Heart left ventricle (tissue), 13 donors: ENCODE measurements around the gene GID4.

ENCODE experiments used
- POLR2A ChIP-seq, 2 donors: fragments of 450-650 bp; IDR thresholded peaks; one replicate each; pipeline ENCODE4 v1.6.1; 2017; ENCODE audit warnings: antibody characterized with exemption in 2 of 2, mild to moderate bottlenecking in 2 of 2, moderate library complexity in 2 of 2
- TF ChIP-seq, protein P1 (sequence below), 12 donors: fragments of 200-600 bp; sonication (generic) in 4 of 12; IDR thresholded peaks; one replicate each; pipeline versions ENCODE4 v1.5.0 to v1.8.0; 2018 to 2022; ENCODE audit warnings: antibody characterized with exemption in 12 of 12, mild to moderate bottlenecking in 5 of 12
- donor health status: ischemic (EF 13 %, LVEDD 7.1; RV severe dilation, severe dysfunction).
- donor health status: DM: no; HTN: yes; CAD: no.
- donor health status: DM: no; HTN: no; CAD: no.
- donor health status: ischemic (EF 25% LVEDD 6.9; RV normal size, moderate dysfunction).
- donor health status: ischemic (EF 25% LVEDD 5.7; RV mildly dilated, moderate dysfunction).
- donor health status: ischemic (EF 35%, LVEDD 5.7; RV mildly dilated, moderate dysfunction).
- donor health status: nonischemic (EF 11% LVEDD 7.7; RV severe dilation, severe dysfunction).
- donor health status: DM: yes; HTN: yes; CAD: no.
- donor health status: PGD.
- donor health status: ischemic (EF 29% LVEDD 5.4; RV normal size, mild dysfunction).
- donor health status: nonischemic (EF 23%, LVEDD 6.1; RV moderate dilation, normal function).

DNA sequence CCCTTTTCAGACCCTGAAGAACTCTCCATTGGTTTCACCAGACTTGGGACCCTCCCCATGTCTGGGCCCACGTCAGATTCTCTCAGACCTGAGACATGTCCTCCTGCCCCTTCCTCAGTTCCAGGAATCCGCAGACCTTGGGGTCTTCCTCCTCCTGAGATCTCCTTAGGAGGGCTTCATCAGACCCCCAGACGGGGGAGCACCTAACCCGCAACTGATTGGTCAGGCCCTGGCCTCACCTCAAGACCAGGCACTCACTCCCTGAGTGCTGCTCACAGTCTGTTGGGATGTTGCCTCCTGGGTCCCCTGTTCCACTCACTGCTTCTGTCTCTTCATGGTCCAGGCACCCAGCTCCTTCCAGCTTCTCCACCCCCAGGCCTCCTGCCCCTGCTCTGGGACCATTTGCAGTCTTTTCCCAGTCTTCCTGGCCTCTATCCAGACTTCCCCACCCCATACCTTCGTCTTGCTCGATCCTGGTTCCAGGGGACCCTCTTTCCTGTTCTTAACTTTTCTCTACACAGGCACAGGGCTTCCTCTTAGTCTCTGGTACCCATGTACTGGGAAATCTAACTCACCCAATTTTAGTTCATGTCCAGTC is 1.2 kb downstream of the GID4 start:
- TF ChIP-seq POLR2A (IDR thresholded peaks at IDR 0.05), result no peak
- TF ChIP-seq, protein P1, sequence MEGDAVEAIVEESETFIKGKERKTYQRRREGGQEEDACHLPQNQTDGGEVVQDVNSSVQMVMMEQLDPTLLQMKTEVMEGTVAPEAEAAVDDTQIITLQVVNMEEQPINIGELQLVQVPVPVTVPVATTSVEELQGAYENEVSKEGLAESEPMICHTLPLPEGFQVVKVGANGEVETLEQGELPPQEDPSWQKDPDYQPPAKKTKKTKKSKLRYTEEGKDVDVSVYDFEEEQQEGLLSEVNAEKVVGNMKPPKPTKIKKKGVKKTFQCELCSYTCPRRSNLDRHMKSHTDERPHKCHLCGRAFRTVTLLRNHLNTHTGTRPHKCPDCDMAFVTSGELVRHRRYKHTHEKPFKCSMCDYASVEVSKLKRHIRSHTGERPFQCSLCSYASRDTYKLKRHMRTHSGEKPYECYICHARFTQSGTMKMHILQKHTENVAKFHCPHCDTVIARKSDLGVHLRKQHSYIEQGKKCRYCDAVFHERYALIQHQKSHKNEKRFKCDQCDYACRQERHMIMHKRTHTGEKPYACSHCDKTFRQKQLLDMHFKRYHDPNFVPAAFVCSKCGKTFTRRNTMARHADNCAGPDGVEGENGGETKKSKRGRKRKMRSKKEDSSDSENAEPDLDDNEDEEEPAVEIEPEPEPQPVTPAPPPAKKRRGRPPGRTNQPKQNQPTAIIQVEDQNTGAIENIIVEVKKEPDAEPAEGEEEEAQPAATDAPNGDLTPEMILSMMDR (IDR thresholded peaks at IDR 0.05), result no peak
